Astrocyte of the spinal cord (primary cell): Measurements from ENCODE around the gene FRMPD2.

Experiments
- DNase-seq: peaks from one replicate; pipeline ENCODE4 v3.0.0; 2011; ENCODE audit warnings: low read depth, low spot score
- H3K4me3 ChIP-seq: 2 replicates; pipeline ENCODE4 v1.5.1; 2011; ENCODE audit warnings: low read depth, mild to moderate bottlenecking, low read length, moderate library complexity
- CTCF ChIP-seq: IDR thresholded peaks from 2 replicates; pipeline ENCODE4 v1.5.1; 2012; ENCODE audit warnings: low read depth, mild to moderate bottlenecking, low read length, inconsistent platforms
- in situ Hi-C: cut with HindIII; loops from 2 replicates; pipeline ENCODE4 v1.10.0; 2017; ENCODE audit warnings: low sequenced_read_pairs

FRMPD2 gene

GRCh38 chr10:48272682-48273081 is 1.8 kb downstream of the FRMPD2 start:
- no peak for DNase-seq
- in situ Hi-C loops: no loop called here
- no peak for TF ChIP-seq CTCF
- H3K4me3 ChIP-seq: no peak overlapping the region

GRCh38 chr10:48271047-48271730 is 3.3 kb downstream of the FRMPD2 start:
- H3K4me3 ChIP-seq: no peak overlapping the region
- no peak for TF ChIP-seq CTCF
- in situ Hi-C loops: no loop called here
- no peak for DNase-seq

- DNase-seq: no peak
- no peak for TF ChIP-seq CTCF
- in situ Hi-C loops: no loop called here
- no peak overlapping the region for H3K4me3 ChIP-seq
Measured at GRCh38 chr10:48266528-48266927, 8.0 kb downstream of the FRMPD2 start.

- DNase-seq: no peak
- no peak for TF ChIP-seq CTCF
- no peak overlapping the region for H3K4me3 ChIP-seq
- in situ Hi-C loops: no loop called here
Measured at GRCh38 chr10:48258105-48258504, 16.4 kb downstream of the FRMPD2 start.

- no peak overlapping the region for H3K4me3 ChIP-seq
- TF ChIP-seq CTCF: no peak
- in situ Hi-C loops: no loop called here
- DNase-seq: no peak
Measured at GRCh38 chr10:48257407-48257961, 17.0 kb downstream of the FRMPD2 start.

- TF ChIP-seq CTCF: no peak
- H3K4me3 ChIP-seq: no peak overlapping the region
- no peak for DNase-seq
- in situ Hi-C loops: no loop called here
Measured at GRCh38 chr10:48255722-48256121, 18.8 kb downstream of the FRMPD2 start.
